H1 (cell line): ENCODE data around the gene P2RY11. TPM values are rescaled to one million over a fixed set of nuclear protein-coding genes. Genes with fewer than 3 reads are reported as not detected.
A peak's percentile ranks its signal among the peaks of the same experiment; 100 is the strongest.

Experiments
- RAD21 ChIP-seq, 2 experiments: IDR thresholded peaks in 1 of 2; conservative IDR thresholded peaks in 1 of 2; 2 replicates each; pipeline ENCODE4 v1.6.1; 2011; ENCODE audit warnings: low read depth in 2 of 2, low read length in 2 of 2, improper control_type of control experiment in 1 of 2, inconsistent platforms in 1 of 2, mild to moderate bottlenecking in 1 of 2, moderate library complexity in 1 of 2
- polyA plus RNA-seq, 7 experiments: library from polyadenylated mRNA; depleted of rRNA in 3 of 7; stranded (reverse) in 5 of 7; unstranded in 2 of 7; fragments of >200 nt in 5 of 7; fragments of 200-250 nt in 2 of 7; gene quantifications; 1 replicate in 5 of 7; 2 replicates in 1 of 7; 4 replicates in 1 of 7; pipeline versions ENCODE4 v1.2.1 to v1.2.3, GENCODE V29; 2011 to 2013; ENCODE audit warnings: missing spikeins in 2 of 7, mixed read lengths in 2 of 7
- total RNA-seq: library from RNA; stranded (reverse); fragmentation: NEBNext Ultra II Directional; extraction: Animal tissue kit (Norgen Biotek cat#: 25700); gene quantifications from 2 replicates; pipeline ENCODE4 v1.2.1, GENCODE V29; 2021

The P2RY11 gene
- total and polyA plus RNA-seq, 2 of the 8 experiments (the other 6 are each of a cell fraction or from before 2014, with no cell fraction given) = 9.2 to 18.0 TPM

DNA sequence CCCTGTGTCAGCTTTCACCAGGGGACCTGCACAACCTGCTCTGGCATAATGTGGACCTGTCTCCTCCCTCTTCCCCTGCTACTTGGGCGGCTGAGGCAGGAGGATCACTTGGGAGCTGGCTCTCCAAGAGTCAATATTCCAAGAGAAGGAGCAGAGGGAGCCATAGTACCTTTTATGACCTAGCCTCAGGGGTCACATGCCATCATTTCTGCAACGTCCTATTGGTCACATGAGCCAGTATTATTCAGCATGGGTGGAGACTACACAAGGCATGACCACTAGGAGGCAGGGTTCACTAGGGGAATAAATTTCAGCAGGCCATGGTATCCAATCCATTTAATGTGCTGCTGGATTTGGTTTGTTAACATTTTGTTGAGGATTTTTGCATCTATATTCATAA is 37.3 kb upstream of the P2RY11 start (continued):
- TF ChIP-seq RAD21 (IDR thresholded peaks at IDR 0.05 in 1 of 2, conservative IDR thresholded peaks at IDR 0.05 in 1 of 2; ENCODE audit: low read depth in 2 of 2, low read length in 2 of 2) = peak; percentile 49 to 52
